ENCODE measurements around the gene CCDC149. TPM values are rescaled to one million over a fixed set of nuclear protein-coding genes. Genes with fewer than 3 reads are reported as not detected.

The CCDC149 gene
- total and polyA plus RNA-seq, 4 donors = 1.4 to 11.2 (median 3.4) TPM

GRCh38 chr4:24867251-24867650 lies 45.6 kb downstream of the CCDC149 start:
- Histone ChIP-seq H3K9ac (ENCODE audit: low read depth in 1 of 2, low read length in 2 of 2) (no peak overlapping the region), H3K27me3 (ENCODE audit: control insufficient read depth in 4 of 4, insufficient read depth in 4 of 4, low read length in 3 of 4) (no peaks in the 10 kb centered on the region), H3K9me3 (ENCODE audit: control insufficient read depth in 4 of 4, low read length in 3 of 4) (peaks cover 4 to 14% (median 6%) of the 10 kb centered on the region in 4 donors), H3K36me3 (ENCODE audit: control insufficient read depth in 4 of 4, insufficient read depth in 3 of 4, low read depth in 1 of 4, low read length in 3 of 4) (peaks cover 3 to 11% (median 7%) of the 10 kb centered on the region in 4 donors), H3K27ac (ENCODE audit: low read depth in 1 of 2, low read length in 2 of 2) (no peak overlapping the region), H3K4me1 (ENCODE audit: control insufficient read depth in 4 of 4, insufficient read depth in 4 of 4, low read length in 3 of 4) (no peaks in the 10 kb centered on the region), H3K4me3 (ENCODE audit: low read depth in 1 of 3, low read length in 3 of 3) (no peak overlapping the region)
- TF ChIP-seq RXRA (IDR thresholded peaks at IDR 0.05) = no peak
- no peak for TF ChIP-seq FOXA2 (IDR thresholded peaks at IDR 0.05)
- no peak for TF ChIP-seq CTCF (IDR thresholded peaks at IDR 0.05; ENCODE audit: low read depth, low read length, missing input control)
- no peak for TF ChIP-seq FOXA1 (IDR thresholded peaks at IDR 0.05)
- TF ChIP-seq RAD21 (IDR thresholded peaks at IDR 0.05) = no peak
- no peak for TF ChIP-seq HNF4G (IDR thresholded peaks at IDR 0.05)
- no peak for TF ChIP-seq TAF1 (conservative IDR thresholded peaks at IDR 0.05)
- no peak for TF ChIP-seq NR2F2 (IDR thresholded peaks at IDR 0.05)
- TF ChIP-seq MAX (IDR thresholded peaks at IDR 0.05) = no peak
- TF ChIP-seq SP1 (IDR thresholded peaks at IDR 0.05) = no peak
- TF ChIP-seq REST (IDR thresholded peaks at IDR 0.05) = no peak
- no peak for TF ChIP-seq ATF3 (IDR thresholded peaks at IDR 0.05)
- TF ChIP-seq YY1 (IDR thresholded peaks at IDR 0.05) = no peak
- TF ChIP-seq GABPA (IDR thresholded peaks at IDR 0.05 in 1 of 2, conservative IDR thresholded peaks at IDR 0.05 in 1 of 2) = no peak
- TF ChIP-seq EGR1 (IDR thresholded peaks at IDR 0.05; ENCODE audit: low read depth in 2 of 2) = no peak
- no peak for TF ChIP-seq ZBTB33 (IDR thresholded peaks at IDR 0.05)
- no peak for TF ChIP-seq HNF4A (conservative IDR thresholded peaks at IDR 0.05)
- TF ChIP-seq JUND (IDR thresholded peaks at IDR 0.05) = no peak
- no peak for DNase-seq (ENCODE audit: low spot score)
- WGBS = 99% methylated on average over 1 of the region's 1 CpG

Measured in liver (tissue), 9 donors.